GM19025 (cell line): ENCODE measurements around the gene ARTN.

Source experiments
- ATAC-seq: cut with Tn5 transposase; IDR thresholded peaks from one replicate; pipeline ENCODE4 v1.9.1; 2021; ENCODE audit warnings: mild to moderate bottlenecking, low read depth, moderate library complexity; ENCODE audit not compliant: unreplicated experiment

The ARTN gene

DNA sequence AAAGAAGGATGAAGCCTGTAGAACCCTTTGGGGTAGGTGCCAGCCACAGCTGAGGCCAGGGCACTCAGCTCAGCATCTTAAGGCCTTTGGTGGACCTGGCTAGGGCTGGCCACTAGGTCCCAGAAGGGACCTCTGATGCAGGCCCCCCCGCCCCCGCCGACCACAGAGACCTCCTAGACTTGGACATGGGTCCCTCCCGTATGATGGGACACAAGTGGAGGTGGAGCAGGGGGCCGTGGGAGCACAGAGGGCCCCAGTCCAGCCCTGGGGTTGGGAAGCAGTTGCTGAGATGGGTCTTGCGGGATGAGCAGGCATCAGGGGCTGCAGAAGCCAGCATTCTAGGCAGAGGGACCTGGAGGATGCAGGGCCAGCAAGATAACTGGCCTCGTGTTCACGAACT is 48.6 kb downstream of the ARTN start:
- ATAC-seq: no peak

DNA sequence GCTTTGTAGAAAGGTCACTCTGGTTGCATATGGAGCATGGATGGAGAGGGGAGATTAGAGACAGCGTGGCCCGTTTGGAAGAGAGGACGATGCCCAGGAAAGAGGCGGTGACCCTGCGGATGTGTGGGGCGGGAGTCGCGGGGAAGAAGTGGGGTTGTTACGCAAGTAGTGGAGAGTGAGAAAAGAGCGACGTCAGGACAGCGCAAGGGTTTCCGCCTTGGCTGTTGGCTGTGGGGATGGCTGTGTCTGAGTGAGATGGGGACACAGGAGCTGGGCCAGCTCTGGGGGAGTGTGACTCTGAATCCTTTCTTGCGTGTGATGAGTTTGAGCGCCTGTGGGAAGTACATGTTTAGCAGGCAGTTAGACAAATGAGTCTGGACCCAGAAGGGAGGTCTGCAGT is 49.2 kb downstream of the ARTN start:
- ATAC-seq: no peak

DNA sequence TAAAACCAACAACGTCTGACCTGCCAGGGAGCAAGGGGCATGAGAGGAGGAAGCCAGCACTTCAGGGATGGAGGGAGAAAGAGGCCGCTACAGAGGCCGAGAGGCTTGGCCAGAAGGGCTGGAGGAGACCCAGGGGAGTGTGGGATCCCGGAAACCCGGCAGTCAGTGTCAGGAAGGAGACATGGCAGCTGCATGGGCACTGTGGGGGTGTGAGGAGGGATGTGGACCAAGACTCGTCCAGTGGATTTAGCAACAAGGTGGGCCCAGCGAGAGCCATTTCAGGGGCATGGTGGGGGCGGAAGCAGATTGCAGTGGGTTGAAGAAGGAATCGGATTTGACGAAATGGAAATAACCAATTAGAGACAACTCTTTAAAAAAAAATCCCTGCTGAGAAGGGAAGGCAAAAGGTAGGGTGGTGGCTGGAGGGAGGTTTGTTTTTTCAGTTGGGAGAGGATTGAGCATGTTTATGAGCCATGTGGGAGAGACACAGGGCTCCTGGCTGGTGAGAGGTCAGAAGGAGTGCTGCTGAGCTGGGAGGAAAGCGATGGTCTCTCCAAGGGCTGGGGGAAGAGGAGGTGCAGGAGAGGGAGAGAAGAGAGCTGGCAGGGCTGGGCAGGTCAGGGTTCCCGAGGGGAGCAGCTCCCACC is 49.8 kb downstream of the ARTN start:
- ATAC-seq: no peak

DNA sequence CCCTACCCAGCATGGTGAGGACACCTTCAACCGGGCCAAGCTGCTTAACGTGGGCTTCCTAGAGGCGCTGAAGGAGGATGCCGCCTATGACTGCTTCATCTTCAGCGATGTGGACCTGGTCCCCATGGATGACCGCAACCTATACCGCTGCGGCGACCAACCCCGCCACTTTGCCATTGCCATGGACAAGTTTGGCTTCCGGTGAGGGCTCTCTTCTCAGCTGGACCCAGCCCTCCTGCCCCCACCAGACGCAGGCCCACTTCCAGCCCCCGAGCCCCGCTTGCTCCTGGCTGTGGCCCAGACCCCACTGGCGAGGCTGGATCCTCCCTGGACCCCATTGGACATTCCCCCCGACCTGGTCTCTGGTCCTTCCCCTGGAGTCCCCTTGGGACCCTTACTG is 51.3 kb downstream of the ARTN start:
- no peak for ATAC-seq

DNA sequence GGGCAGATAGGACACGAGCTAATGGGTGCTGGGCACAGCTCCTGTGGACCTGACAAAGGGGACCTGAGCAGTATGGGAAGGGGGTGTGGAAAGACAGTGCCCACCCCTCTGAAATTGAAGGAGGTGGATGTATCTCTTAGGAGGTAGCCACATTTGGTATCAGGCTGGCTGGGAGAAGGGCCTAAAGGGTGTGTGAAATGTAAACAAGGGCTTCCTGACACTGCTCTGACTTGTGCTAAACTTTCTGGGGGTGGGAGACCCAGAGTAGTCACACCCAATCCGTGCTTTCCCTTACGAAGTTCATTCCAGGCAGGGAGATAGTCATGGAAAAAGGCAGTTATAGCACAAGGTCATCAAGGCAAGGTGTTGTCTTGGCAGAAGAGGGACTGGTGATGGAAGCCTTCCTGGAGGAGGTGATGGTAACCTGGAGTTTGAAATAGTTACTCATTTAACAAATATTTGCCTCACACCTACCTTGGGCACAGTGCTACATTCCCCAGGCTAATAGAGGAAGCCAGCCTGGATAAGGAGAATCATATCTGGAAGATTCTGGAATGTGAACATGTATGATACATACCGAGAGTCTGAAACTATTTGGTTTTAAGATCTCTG is 52.5 kb downstream of the ARTN start:
- ATAC-seq: no peak

DNA sequence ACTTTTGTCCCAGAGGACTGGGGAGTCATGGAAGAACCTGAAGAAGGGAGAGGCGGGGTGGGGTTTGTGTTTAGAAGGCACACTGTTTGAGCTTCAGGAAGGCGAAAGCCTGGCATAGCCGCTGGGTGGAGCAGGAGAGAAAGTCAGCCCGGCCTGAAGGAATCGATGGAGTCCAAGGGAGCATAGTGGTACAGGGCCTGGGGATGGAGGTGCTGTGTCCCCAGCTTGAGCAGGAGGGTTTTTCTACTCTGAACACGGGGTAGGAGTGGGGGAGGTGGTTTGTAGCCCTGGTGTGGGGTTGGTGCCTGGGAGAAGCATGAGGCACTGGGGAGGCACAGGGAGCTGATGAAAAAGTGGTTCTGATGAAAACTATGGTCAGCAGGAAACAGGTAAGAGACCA is 53.1 kb downstream of the ARTN start:
- ATAC-seq: no peak
